ENCODE data around the gene KLHDC3. TPM values are rescaled to one million over a fixed set of nuclear protein-coding genes. Genes with fewer than 3 reads are reported as not detected.

The KLHDC3 gene
- total RNA-seq, 1 donor from 2014 or later: 67.4 TPM

- no peaks in the 10 kb centered on the region for H4K20me1 ChIP-seq (ENCODE audit: insufficient read depth, low read length)
- Mint-ChIP-seq H3K27ac (ENCODE audit: unreplicated experiment) (peak within 1 kb of the TSS; percentile 97), H3K9me3 (ENCODE audit: unreplicated experiment) (peaks cover 3% of the 10 kb centered on the region), H3K4me1 (ENCODE audit: low read depth, unreplicated experiment) (peaks cover 25% of the 10 kb centered on the region), H3K27me3 (ENCODE audit: low read depth, unreplicated experiment) (no peaks in the 10 kb centered on the region), H3K4me3 (ENCODE audit: unreplicated experiment) (peak within 1 kb of the TSS; percentile 93), H3K36me3 (ENCODE audit: low read depth, unreplicated experiment) (peaks cover 17% of the 10 kb centered on the region)
- H3K36me3 ChIP-seq (ENCODE audit: insufficient read depth, low read length): peaks cover 16% of the 10 kb centered on the region
- H3K4me2 ChIP-seq (ENCODE audit: low read length): peak within 1 kb of the TSS; percentile 91
- H3K27me3 ChIP-seq (ENCODE audit: insufficient read depth, low read length): no peaks in the 10 kb centered on the region
- TF ChIP-seq CTCF (IDR thresholded peaks at IDR 0.05; ENCODE audit: insufficient read depth, low read depth, low read length) (no peak), EZH2 (IDR thresholded peaks at IDR 0.05; ENCODE audit: insufficient read depth, low read length) (no peak)
- H3K9ac ChIP-seq (ENCODE audit: low read length): peak within 1 kb of the TSS; percentile 93
- H2AFZ ChIP-seq (ENCODE audit: low read depth, low read length): peak within 1 kb of the TSS; percentile 61
- no peak for FAIRE-seq
- H3K4me3 ChIP-seq (ENCODE audit: insufficient read depth, low read depth, low read length): peak within 1 kb of the TSS; percentile 64
- H3K4me1 ChIP-seq (ENCODE audit: insufficient read depth, low read length): peaks cover 31% of the 10 kb centered on the region
- H3K79me2 ChIP-seq (ENCODE audit: insufficient read depth, low read length): peaks cover 48% of the 10 kb centered on the region
- H3K9me3 ChIP-seq (ENCODE audit: insufficient read depth, low read depth, low read length): no peaks in the 10 kb centered on the region
- peak; percentile 91 for DNase-seq (ENCODE audit: low read depth)
- H3K27ac ChIP-seq (ENCODE audit: low read depth, low read length): peak within 1 kb of the TSS; percentile 90
These were observed 39.6 kb downstream of the KLHDC3 start, which contains the start of gene CUL7 for GRCh38 chr6:43053545-43054205. CUL7 (minus strand) TSS chr6:43053851; CDS start chr6:43052788, 1,063 bp downstream.

GRCh38 chr6:43054206-43054943 lies 40.3 kb downstream of the KLHDC3 start:
- Histone ChIP-seq H2AFZ (ENCODE audit: low read depth, low read length) (peak overlapping the region; percentile 38), H3K36me3 (ENCODE audit: insufficient read depth, low read length) (peaks cover 11% of the 10 kb centered on the region), H3K4me1 (ENCODE audit: insufficient read depth, low read length) (peaks cover 34% of the 10 kb centered on the region), H3K27me3 (ENCODE audit: insufficient read depth, low read length) (no peaks in the 10 kb centered on the region), H3K4me2 (ENCODE audit: low read length) (peak overlapping the region; percentile 91), H4K20me1 (ENCODE audit: insufficient read depth, low read length) (no peaks in the 10 kb centered on the region), H3K9me3 (ENCODE audit: insufficient read depth, low read depth, low read length) (no peaks in the 10 kb centered on the region), H3K79me2 (ENCODE audit: insufficient read depth, low read length) (peaks cover 54% of the 10 kb centered on the region), H3K9ac (ENCODE audit: low read length) (peak overlapping the region; percentile 93), H3K4me3 (ENCODE audit: insufficient read depth, low read depth, low read length) (peak overlapping the region; percentile 29), H3K27ac (ENCODE audit: low read depth, low read length) (peak overlapping the region; percentile 90)
- no peak for TF ChIP-seq EZH2 (IDR thresholded peaks at IDR 0.05; ENCODE audit: insufficient read depth, low read length)
- TF ChIP-seq CTCF (IDR thresholded peaks at IDR 0.05; ENCODE audit: insufficient read depth, low read depth, low read length): no peak
- no peak for FAIRE-seq
- Mint-ChIP-seq H3K4me1 (ENCODE audit: low read depth, unreplicated experiment) (peaks cover 25% of the 10 kb centered on the region), H3K9me3 (ENCODE audit: unreplicated experiment) (peaks cover 3% of the 10 kb centered on the region), H3K4me3 (ENCODE audit: unreplicated experiment) (peak overlapping the region; percentile 93), H3K36me3 (ENCODE audit: low read depth, unreplicated experiment) (peaks cover 17% of the 10 kb centered on the region), H3K27me3 (ENCODE audit: low read depth, unreplicated experiment) (no peaks in the 10 kb centered on the region), H3K27ac (ENCODE audit: unreplicated experiment) (peak overlapping the region; percentile 96)
- DNase-seq (ENCODE audit: low read depth): no peak

Measured in astrocyte (in vitro differentiated cells and primary cell).